ENCODE data around the gene ZBTB45. TPM values are rescaled to one million over a fixed set of nuclear protein-coding genes. Genes with fewer than 3 reads are reported as not detected.

ZBTB45 gene
- total RNA-seq, 1 experiment from 2014 or later = 12.0 TPM

- TF ChIP-seq ZNF274 (IDR thresholded peaks at IDR 0.05; ENCODE audit: low read depth, low read length) (no peak), CBX3 (IDR thresholded peaks at IDR 0.05; ENCODE audit: low read depth) (no peak)
Measured at GRCh38 chr19:58522709-58523108, 3.1 kb upstream of the ZBTB45 start (continued).

- no peak for ATAC-seq
- peak overlapping the region; percentile 91 for H3K27ac ChIP-seq (ENCODE audit: low read depth, low read length)
- peaks cover 0 to 5% of the 10 kb centered on the region in 2 experiments; a peak in 1 of 4 replicates for H3K36me3 ChIP-seq (ENCODE audit: control insufficient read depth in 1 of 2, insufficient read depth in 2 of 2, low read length in 2 of 2)
- H3K4me3 ChIP-seq (replicated peaks in 1 of 2; ENCODE audit: low read depth in 1 of 2, low read length in 2 of 2) = peak overlapping the region; percentile 27 to 50
- ChIA-PET POLR2A (interaction anchor here (0.9 to 3.8 kb wide), 7 partner anchors 22 to 159 kb away, joined by 3 to 33 read pairs (median 10); partner anchors contain the start of genes CHMP2A, TRIM28 and ZNF497), CTCF (interaction anchor here (1.1 to 3.3 kb wide), 2 partner anchors 33 to 54 kb away, joined by 3 to 20 read pairs; partner anchors contain the start of gene CHMP2A), RAD21 (ENCODE audit: low non-redundant PET in 1 of 2, low total read pairs in 2 of 2, uncharacterized antibody in 2 of 2, unreplicated experiment in 2 of 2) (no interaction called here)
- peak overlapping the region; percentile 63 for H3K9ac ChIP-seq (ENCODE audit: low read length)
- no peak for DNase-seq (ENCODE audit: low read depth, low spot score)
- no peak for TF ChIP-seq ZNF274 (IDR thresholded peaks at IDR 0.05; ENCODE audit: low read depth, low read length)
- TF ChIP-seq TCF7L2 (IDR thresholded peaks at IDR 0.05; ENCODE audit: borderline replicate concordance, extremely low read depth, insufficient read depth, insufficient read length) = no peak
- no peak for TF ChIP-seq RAD21 (IDR thresholded peaks at IDR 0.05; ENCODE audit: low read depth)
- no peak for TF ChIP-seq ZBTB33 (IDR thresholded peaks at IDR 0.05; ENCODE audit: extremely low read depth, insufficient replicate concordance, low read length)
- TF ChIP-seq CEBPB (IDR thresholded peaks at IDR 0.05; ENCODE audit: low read depth) = no peak
- TF ChIP-seq SRF (IDR thresholded peaks at IDR 0.05; ENCODE audit: low read depth) = no peak
- TF ChIP-seq POLR2AphosphoS5 (IDR thresholded peaks at IDR 0.05; ENCODE audit: low read depth, low read length) = 0 out of 2 replicates have a peak, but pooled peaks have one; percentile 6
- BruUV-seq (replicated peaks) = no TSS peak
- H3K9me2 ChIP-seq (ENCODE audit: insufficient read depth) = no peaks in the 10 kb centered on the region
- H4K20me1 ChIP-seq (ENCODE audit: insufficient read depth) = no peaks in the 10 kb centered on the region
- intact Hi-C loops (cut with micrococcal nuclease) = loop anchor here (2.0 kb wide), 1 partner anchor 51 kb away; the partner anchor contains the start of gene MZF1
- peak overlapping the region; percentile 82 for H3K4me2 ChIP-seq (ENCODE audit: low read length)
- peaks cover 12 to 31% of the 10 kb centered on the region in 2 experiments for H3K4me1 ChIP-seq (ENCODE audit: control insufficient read depth in 1 of 2, insufficient read depth in 2 of 2, low read length in 2 of 2)
- no peaks in the 10 kb centered on the region for H3K9me3 ChIP-seq (ENCODE audit: control insufficient read depth in 1 of 2, insufficient read depth in 1 of 2, low read depth in 1 of 2, low read length in 2 of 2)
- peak overlapping the region; percentile 38 for H2AFZ ChIP-seq (ENCODE audit: low read depth, low read length, poor library complexity, severe bottlenecking)
- no peaks in the 10 kb centered on the region for H3K27me3 ChIP-seq (ENCODE audit: insufficient read depth, low read length)
- peaks cover 22% of the 10 kb centered on the region for H3K79me2 ChIP-seq (ENCODE audit: insufficient read depth, low read length)
Measured at GRCh38 chr19:58521651-58522050, 2.0 kb upstream of the ZBTB45 start.
